Psoas muscle (tissue), 8 donors: ENCODE data around the gene ZNF2. TPM values are rescaled to one million over a fixed set of nuclear protein-coding genes. Genes with fewer than 3 reads are reported as not detected.
A peak's percentile ranks its signal among the peaks of the same experiment; 100 is the strongest.

Experiments
- ATAC-seq, 4 donors: fragments of 200-7000 bp; cut with Tn5 transposase; one replicate each; pipeline ENCODE4 v1.9.1; 2020; ENCODE audit warnings: moderate library complexity in 3 of 4, mild to moderate bottlenecking in 2 of 4
- DNase-seq, 2 donors: peaks; one replicate each; pipeline ENCODE4 v3.0.0-alpha.2; 2020
- H3K27ac ChIP-seq: fragments of 200-600 bp; one replicate; pipeline ENCODE4 v1.8.0; 2022
- H3K27me3 ChIP-seq, 3 donors: fragments of 200-600 bp in 1 of 3; one replicate each; pipeline versions ENCODE4 v1.6.1 to v1.8.0; 2013 to 2022; ENCODE audit warnings: low read length in 2 of 3, mild to moderate bottlenecking in 2 of 3, moderate library complexity in 1 of 3; ENCODE audit not compliant: insufficient read depth in 3 of 3
- H3K36me3 ChIP-seq, 2 donors: fragments of 200-600 bp in 1 of 2; one replicate each; pipeline versions ENCODE4 v1.6.1 to v1.8.0; 2013 to 2022; ENCODE audit warnings: low read depth in 1 of 2, mild to moderate bottlenecking in 1 of 2, moderate library complexity in 1 of 2; ENCODE audit not compliant: insufficient read depth in 1 of 2
- H3K4me1 ChIP-seq: fragments of 200-600 bp; one replicate; pipeline ENCODE4 v1.8.0; 2022
- H3K4me3 ChIP-seq: fragments of 200-600 bp; one replicate; pipeline ENCODE4 v1.8.0; 2022; ENCODE audit warnings: mild to moderate bottlenecking
- H3K9me3 ChIP-seq: fragments of 200-600 bp; one replicate; pipeline ENCODE4 v1.8.0; 2022
- CTCF ChIP-seq: fragments of 200-600 bp; IDR thresholded peaks from one replicate; pipeline ENCODE4 v1.8.0; 2022; ENCODE audit warnings: antibody characterized with exemption
- WGBS, 3 donors: extraction: QIAGEN DNeasy Blood & Tissue Kit; methylation state at CpG; one replicate each; pipeline versions ENCODE4 v1.1.6 to v1.1.7; 2013; 5-methylcytosine and 5-hydroxymethylcytosine counted together
- intact Hi-C, 2 donors: fragments of 100-400 bp; cut with DNase I; formaldehyde crosslinking; loops; one replicate each; pipeline versions ENCODE4 v1.11.0 to v1.14.2; 2022
- polyA plus RNA-seq, 3 donors: library from polyadenylated mRNA; stranded (reverse); fragments of 200-250 nt; gene quantifications; one replicate each; pipeline ENCODE4 v1.2.3, GENCODE V29; 2013
- total RNA-seq, 4 donors: library from RNA; stranded (reverse); fragmentation: NEBNext Ultra II Directional in 2 of 4; extraction: Animal tissue kit (Norgen Biotek cat#: 25700) in 2 of 4; gene quantifications; one replicate each; pipeline versions ENCODE4 v1.2.1 to v1.2.4, GENCODE V29; 2021 to 2023
- donor health status: healthy with polysubstance abuse.
- donor health status: DM: no; HTN: no; CAD: no; lungs with moderate emphysema.
- donor health status: Bipolar disorder and iron deficiency.
- donor health status: healthy.
- donor health status: DM: yes; HTN: yes; CAD: no.
- donor health status: DM: no; HTN: no; CAD: no.
- donor health status: DM: no; HTN: no; CAD: no.
- donor health status: DM: yes; HTN: yes; CAD: no.

ZNF2 gene
- total and polyA plus RNA-seq, 7 donors = 1.7 to 5.5 (median 2.7) TPM

GRCh38 chr2:95158891-95159619 lies 6.6 kb upstream of the ZNF2 start:
- Histone ChIP-seq H3K27ac (peak overlapping the region; percentile 69), H3K9me3 (peaks cover 1% of the 10 kb centered on the region), H3K4me3 (peak overlapping the region; percentile 71), H3K36me3 (peaks cover 20 to 32% of the 10 kb centered on the region in 2 donors), H3K4me1 (peaks cover 16% of the 10 kb centered on the region), H3K27me3 (no peaks in the 10 kb centered on the region)
- DNase-seq (peak; percentile 58 to 73), ATAC-seq (peak; percentile 62 to 74 (median 73))
- TF ChIP-seq CTCF = no peak
- 1 to 3% (median 1%) methylated on average over 40 to 58 of the region's 58 CpGs for WGBS, 3 donors
- intact Hi-C loops = loop anchor here (2.0 kb wide), 2 partner anchors 36 to 38 kb away; partner anchors contain the start of gene MRPS5 (in 1 of the 2)

GRCh38 chr2:95159690-95160449 lies 5.7 kb upstream of the ZNF2 start, which contains the start of gene ZNF514:
ZNF514 (minus strand) TSS chr2:95159848; CDS start chr2:95153253, 6,595 bp downstream.
- Histone ChIP-seq H3K36me3 (peaks cover 16 to 24% of the 10 kb centered on the region in 2 donors), H3K4me3 (peak within 1 kb of the TSS; percentile 76), H3K27ac (peak within 1 kb of the TSS; percentile 88), H3K9me3 (no peaks in the 10 kb centered on the region), H3K4me1 (peaks cover 21% of the 10 kb centered on the region), H3K27me3 (no peaks in the 10 kb centered on the region)
- TF ChIP-seq CTCF = no peak
- ATAC-seq (peak; percentile 91 to 94 (median 94)), DNase-seq (peak; percentile 85 to 89)
- WGBS, 3 donors = 7 to 11% (median 10%) methylated on average over 40 to 61 of the region's 64 CpGs
- intact Hi-C loops = loop anchor here (2.0 kb wide), 2 partner anchors 37 to 39 kb away; partner anchors contain the start of gene MRPS5 (in 1 of the 2)

- H3K36me3 ChIP-seq = peaks cover 0 to 4% of the 10 kb centered on the region in 2 donors
- H3K9me3 ChIP-seq = no peaks in the 10 kb centered on the region
- ATAC-seq = peak in 3 of 4 donors; percentile 51 to 68 (median 58)
- no peaks in the 10 kb centered on the region for H3K27me3 ChIP-seq
- H3K4me3 ChIP-seq = peak overlapping the region; percentile 90
- 1 to 2% (median 1%) methylated on average over 9 of the region's 9 CpGs for WGBS, 3 donors
- intact Hi-C loops = loop anchor here (2.0 to 5.0 kb wide), 3 partner anchors 37 to 237 kb away; partner anchors contain the start of genes FAHD2A (in 1 of the 2) and ZNF892 (in 1 of the 2)
- no peak for DNase-seq
- no peak for TF ChIP-seq CTCF
- peaks cover 19% of the 10 kb centered on the region for H3K4me1 ChIP-seq
- H3K27ac ChIP-seq = peak overlapping the region; percentile 100
These were observed 609 bp upstream of the ZNF2 start for GRCh38 chr2:95165030-95165370.

GRCh38 chr2:95166065-95166763 lies 605 bp downstream of the ZNF2 start:
- WGBS, 3 donors = 7 to 8% (median 7%) methylated on average over 16 of the region's 16 CpGs
- no peaks in the 10 kb centered on the region for H3K27me3 ChIP-seq
- H3K36me3 ChIP-seq = peaks cover 0 to 4% of the 10 kb centered on the region in 2 donors
- H3K27ac ChIP-seq = peak overlapping the region; percentile 100
- intact Hi-C loops = loop anchor here (5.0 kb wide), 2 partner anchors 36 to 236 kb away; partner anchors contain the start of gene FAHD2A (in 1 of the 2)
- ATAC-seq (peak in 1 of 4 donors; percentile 15), DNase-seq (no peak)
- H3K9me3 ChIP-seq = no peaks in the 10 kb centered on the region
- peaks cover 19% of the 10 kb centered on the region for H3K4me1 ChIP-seq
- TF ChIP-seq CTCF = no peak
- peak overlapping the region; percentile 90 for H3K4me3 ChIP-seq
